Liver (tissue), 3 donors: ENCODE measurements around the gene SCARF1.

ENCODE experiments used
- ATF3 ChIP-seq: IDR thresholded peaks from 2 replicates; pipeline ENCODE4 v1.6.1; 2016; ENCODE audit warnings: antibody characterized with exemption
- EGR1 ChIP-seq, 2 donors: IDR thresholded peaks; 2 replicates each; pipeline ENCODE4 v1.6.1; 2016 to 2018; ENCODE audit warnings: antibody characterized with exemption in 2 of 2, low read depth in 2 of 2
- GABPA ChIP-seq, 2 donors: IDR thresholded peaks in 1 of 2; conservative IDR thresholded peaks in 1 of 2; 2 replicates each; pipeline ENCODE4 v1.6.1; 2016; ENCODE audit warnings: antibody characterized with exemption in 2 of 2, mild to moderate bottlenecking in 1 of 2, moderate library complexity in 1 of 2
- NR2F2 ChIP-seq: IDR thresholded peaks from 2 replicates; pipeline ENCODE4 v1.6.1; 2016; ENCODE audit warnings: antibody characterized with exemption
- REST ChIP-seq: IDR thresholded peaks from 2 replicates; pipeline ENCODE4 v1.6.1; 2016; ENCODE audit warnings: antibody characterized with exemption, mild to moderate bottlenecking
- RXRA ChIP-seq, 2 donors: IDR thresholded peaks; 2 replicates each; pipeline ENCODE4 v1.6.1; 2017 to 2018; ENCODE audit warnings: antibody characterized with exemption in 2 of 2, mild to moderate bottlenecking in 1 of 2
- SP1 ChIP-seq: IDR thresholded peaks from 2 replicates; pipeline ENCODE4 v1.6.1; 2018; ENCODE audit warnings: antibody characterized with exemption, mild to moderate bottlenecking
- TAF1 ChIP-seq: conservative IDR thresholded peaks from 2 replicates; pipeline ENCODE4 v1.6.1; 2016; ENCODE audit warnings: antibody characterized with exemption, mild to moderate bottlenecking
- YY1 ChIP-seq: IDR thresholded peaks from 2 replicates; pipeline ENCODE4 v1.6.1; 2016; ENCODE audit warnings: antibody characterized with exemption, mild to moderate bottlenecking
- ZBTB33 ChIP-seq: IDR thresholded peaks from 2 replicates; pipeline ENCODE4 v1.6.1; 2016; ENCODE audit warnings: antibody characterized with exemption
- TF ChIP-seq, protein P1 (sequence below): fragments of 150-350 bp; IDR thresholded peaks from 2 replicates; pipeline ENCODE4 v1.5.1; 2017; ENCODE audit warnings: improper control_type of control experiment, low read depth, low read length; ENCODE audit not compliant: missing input control
- donor health status: healthy.
- donor health status: healthy.

DNA sequence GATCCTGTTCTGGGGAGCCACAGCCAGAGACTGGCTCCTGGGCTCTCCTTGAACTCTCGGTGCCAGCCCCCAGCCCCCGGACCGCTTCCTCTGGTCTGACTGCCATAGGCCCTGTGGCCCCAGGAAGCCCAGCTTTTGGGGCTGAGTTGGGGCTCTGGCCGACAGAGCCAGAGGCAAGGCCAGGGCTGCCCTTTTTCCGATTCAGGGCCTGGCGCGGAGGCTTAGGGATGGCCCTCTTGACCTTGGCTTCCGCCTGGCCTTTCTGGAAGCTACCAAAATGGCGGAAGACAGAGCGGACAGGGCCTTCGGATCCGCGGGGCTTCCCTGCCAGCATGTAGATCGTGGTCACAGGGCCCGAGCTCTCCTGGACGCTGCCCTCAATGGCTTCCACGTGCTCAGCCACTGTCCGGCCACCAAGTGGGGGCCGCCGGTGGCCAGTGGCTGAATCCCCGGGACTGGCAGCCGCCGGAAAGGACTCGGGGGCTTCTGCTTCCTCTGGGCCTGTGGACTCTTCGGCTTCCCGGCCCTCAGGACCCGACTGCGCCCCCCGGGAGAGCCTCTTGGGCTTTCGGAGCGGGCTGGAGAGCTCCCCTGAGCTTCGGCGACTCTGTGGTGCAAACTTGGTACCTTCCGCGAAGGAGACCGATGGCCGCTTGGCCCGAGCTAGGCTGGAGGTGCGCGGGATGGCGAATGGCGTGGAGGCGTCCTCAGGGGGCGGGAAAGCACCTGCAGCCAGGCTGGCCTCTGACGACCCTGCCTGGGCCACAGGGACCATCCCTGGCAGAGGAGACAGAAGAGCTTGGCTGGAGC is 10.5 kb downstream of the SCARF1 start:
- TF ChIP-seq ZBTB33 (no peak), TAF1 (no peak), RXRA (IDR thresholded peaks at IDR 0.05) (no peak), ATF3 (no peak), SP1 (no peak), EGR1 (IDR thresholded peaks at IDR 0.05; ENCODE audit: low read depth in 2 of 2) (no peak), NR2F2 (no peak), GABPA (IDR thresholded peaks at IDR 0.05 in 1 of 2, conservative IDR thresholded peaks at IDR 0.05 in 1 of 2) (no peak), REST (no peak), YY1 (no peak)
- TF ChIP-seq, protein P1, sequence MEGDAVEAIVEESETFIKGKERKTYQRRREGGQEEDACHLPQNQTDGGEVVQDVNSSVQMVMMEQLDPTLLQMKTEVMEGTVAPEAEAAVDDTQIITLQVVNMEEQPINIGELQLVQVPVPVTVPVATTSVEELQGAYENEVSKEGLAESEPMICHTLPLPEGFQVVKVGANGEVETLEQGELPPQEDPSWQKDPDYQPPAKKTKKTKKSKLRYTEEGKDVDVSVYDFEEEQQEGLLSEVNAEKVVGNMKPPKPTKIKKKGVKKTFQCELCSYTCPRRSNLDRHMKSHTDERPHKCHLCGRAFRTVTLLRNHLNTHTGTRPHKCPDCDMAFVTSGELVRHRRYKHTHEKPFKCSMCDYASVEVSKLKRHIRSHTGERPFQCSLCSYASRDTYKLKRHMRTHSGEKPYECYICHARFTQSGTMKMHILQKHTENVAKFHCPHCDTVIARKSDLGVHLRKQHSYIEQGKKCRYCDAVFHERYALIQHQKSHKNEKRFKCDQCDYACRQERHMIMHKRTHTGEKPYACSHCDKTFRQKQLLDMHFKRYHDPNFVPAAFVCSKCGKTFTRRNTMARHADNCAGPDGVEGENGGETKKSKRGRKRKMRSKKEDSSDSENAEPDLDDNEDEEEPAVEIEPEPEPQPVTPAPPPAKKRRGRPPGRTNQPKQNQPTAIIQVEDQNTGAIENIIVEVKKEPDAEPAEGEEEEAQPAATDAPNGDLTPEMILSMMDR: no peak
